OCI-LY1 (cell line): ENCODE results near the gene UNC5A.

Source experiments
- H2AFZ ChIP-seq: fragments of 200-600 bp; sonication (generic), shearing (Covaris generic); 2 replicates; pipeline ENCODE4 v1.6.0; 2014; ENCODE audit warnings: antibody characterized with exemption, mild to moderate bottlenecking, low read length
- H3F3A ChIP-seq: fragments of 200-600 bp; sonication (generic), shearing (Covaris generic); 2 replicates; pipeline ENCODE4 v1.6.0; 2014; ENCODE audit warnings: mild to moderate bottlenecking, antibody characterized with exemption, low read length, moderate library complexity; ENCODE audit not compliant: insufficient read depth
- H3K27ac ChIP-seq: fragments of 200-600 bp; sonication (generic); 2 replicates; pipeline ENCODE4 v1.5.1; 2014; ENCODE audit warnings: low read length, mixed run types, mild to moderate bottlenecking, low read depth; ENCODE audit not compliant: poor library complexity, severe bottlenecking
- H3K27me3 ChIP-seq: fragments of 200-600 bp; sonication (generic); 2 replicates; pipeline ENCODE4 v1.6.0; 2014; ENCODE audit warnings: antibody characterized with exemption, mild to moderate bottlenecking, low read length, moderate library complexity; ENCODE audit not compliant: insufficient read depth
- H3K36me3 ChIP-seq: fragments of 200-600 bp; sonication (generic); 2 replicates; pipeline ENCODE4 v1.6.1; 2014; ENCODE audit warnings: mild to moderate bottlenecking, antibody characterized with exemption, low read length, moderate library complexity, mixed read lengths; ENCODE audit not compliant: insufficient read depth
- H3K4me1 ChIP-seq: fragments of 200-600 bp; sonication (generic); 2 replicates; pipeline ENCODE4 v1.5.1; 2014; ENCODE audit warnings: mild to moderate bottlenecking, low read length, moderate library complexity; ENCODE audit not compliant: insufficient read depth, severe bottlenecking
- H3K4me2 ChIP-seq: fragments of 200-600 bp; sonication (generic), shearing (Covaris generic); 2 replicates; pipeline ENCODE4 v1.6.1; 2014; ENCODE audit warnings: low read length
- H3K4me3 ChIP-seq: fragments of 200-600 bp; sonication (generic); 2 replicates; pipeline ENCODE4 v1.5.1; 2014; ENCODE audit warnings: low read length, low read depth, mild to moderate bottlenecking, mixed read lengths; ENCODE audit not compliant: poor library complexity, severe bottlenecking
- H3K79me2 ChIP-seq: fragments of 200-600 bp; shearing (Covaris generic); 2 replicates; pipeline ENCODE4 v1.6.1; 2016; ENCODE audit warnings: mixed run types, low read length, mixed read lengths; ENCODE audit not compliant: insufficient read depth
- H3K9ac ChIP-seq: fragments of 200-600 bp; sonication (generic), shearing (Covaris generic); 2 replicates; pipeline ENCODE4 v1.6.1; 2014; ENCODE audit warnings: mild to moderate bottlenecking, low read length, mixed read lengths
- H3K9me2 ChIP-seq: fragments of 200-600 bp; sonication (generic), shearing (Covaris generic); 2 replicates; pipeline ENCODE4 v1.6.1; 2014; ENCODE audit warnings: low read depth, mild to moderate bottlenecking, low read length, mixed read lengths
- H3K9me3 ChIP-seq: fragments of 200-600 bp; shearing (Covaris generic); 2 replicates; pipeline ENCODE4 v1.6.1; 2014; ENCODE audit warnings: low read length, mixed read lengths
- H4K20me1 ChIP-seq: fragments of 200-600 bp; sonication (generic), shearing (Covaris generic); 2 replicates; pipeline ENCODE4 v1.6.0; 2016; ENCODE audit warnings: mild to moderate bottlenecking, low read length; ENCODE audit not compliant: insufficient read depth
- CTCF ChIP-seq: fragments of 200-600 bp; sonication (generic), shearing (Covaris generic); IDR thresholded peaks from 2 replicates; pipeline ENCODE4 v1.5.1; 2017; ENCODE audit warnings: mild to moderate bottlenecking, antibody characterized with exemption, low read length, moderate library complexity, mixed read lengths
- EZH2 ChIP-seq: fragments of 200-600 bp; sonication (generic), shearing (Covaris generic); IDR thresholded peaks from 2 replicates; pipeline ENCODE4 v1.8.0; 2017; ENCODE audit warnings: borderline replicate concordance, mixed run types, mild to moderate bottlenecking, antibody characterized with exemption, low read length, moderate library complexity, mixed read lengths

Gene UNC5A

GRCh38 chr5:176800024-176800423 lies 10.3 kb upstream of the UNC5A start:
- H3K4me2 ChIP-seq: no peak overlapping the region
- TF ChIP-seq EZH2 (no peak), CTCF (no peak)
- no peaks in the 10 kb centered on the region for H4K20me1 ChIP-seq
- H3K27me3 ChIP-seq: no peaks in the 10 kb centered on the region
- H3K9ac ChIP-seq: no peak overlapping the region
- H3K4me3 ChIP-seq: no peak overlapping the region
- no peak overlapping the region for H2AFZ ChIP-seq
- no peaks in the 10 kb centered on the region for H3K36me3 ChIP-seq
- H3K9me3 ChIP-seq: no peaks in the 10 kb centered on the region
- no peaks in the 10 kb centered on the region for H3K9me2 ChIP-seq
- no peaks in the 10 kb centered on the region for H3F3A ChIP-seq
- no peak overlapping the region for H3K27ac ChIP-seq
- no peaks in the 10 kb centered on the region for H3K4me1 ChIP-seq
- no peaks in the 10 kb centered on the region for H3K79me2 ChIP-seq

DNA sequence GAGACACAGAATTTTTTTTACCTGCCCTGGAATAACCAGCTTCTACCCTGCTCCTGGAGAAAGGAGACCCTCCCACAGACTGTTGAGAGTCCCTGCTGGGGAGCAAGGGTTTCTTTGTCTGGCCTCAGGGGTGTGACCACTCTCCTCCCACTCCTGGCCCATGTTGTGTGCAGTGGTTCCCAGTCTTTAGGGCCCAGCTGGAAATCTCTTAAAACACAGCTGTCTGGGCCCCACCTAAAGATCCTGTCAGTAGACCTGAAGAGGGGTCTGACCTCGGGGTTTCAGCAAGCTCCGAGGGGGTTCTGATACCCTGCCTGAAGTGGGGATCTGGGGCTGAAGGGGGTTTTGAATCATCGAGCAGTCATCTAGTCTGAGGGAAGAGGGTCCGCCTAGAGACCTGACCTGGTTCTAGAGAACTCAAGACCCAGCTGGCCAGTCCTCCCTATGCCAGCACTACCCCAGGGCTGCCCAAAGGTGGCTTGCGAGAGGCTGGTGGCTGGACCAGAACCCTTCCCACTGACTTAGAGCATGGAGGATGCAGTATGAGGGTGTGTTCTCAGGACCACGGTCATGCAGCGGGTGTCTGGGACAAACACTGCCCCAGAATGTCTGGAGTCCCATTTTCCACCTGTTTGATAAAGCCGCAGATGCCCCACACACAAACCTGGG lies 8.1 kb upstream of the UNC5A start:
- TF ChIP-seq EZH2 (no peak), CTCF (no peak)
- no peak overlapping the region for H3K4me3 ChIP-seq

GRCh38 chr5:176803068-176803942 lies 7.1 kb upstream of the UNC5A start:
- Histone ChIP-seq H2AFZ (no peak overlapping the region), H4K20me1 (no peaks in the 10 kb centered on the region), H3K36me3 (no peaks in the 10 kb centered on the region), H3K27ac (no peak overlapping the region), H3K9me3 (no peaks in the 10 kb centered on the region), H3K27me3 (no peaks in the 10 kb centered on the region), H3K4me2 (no peak overlapping the region), H3K4me3 (no peak overlapping the region), H3K79me2 (no peaks in the 10 kb centered on the region), H3F3A (no peaks in the 10 kb centered on the region), H3K9ac (no peak overlapping the region), H3K9me2 (no peaks in the 10 kb centered on the region), H3K4me1 (no peaks in the 10 kb centered on the region)
- TF ChIP-seq CTCF (no peak), EZH2 (no peak)

More for the DNA sequence above, 8.1 kb upstream of the UNC5A start:
- Histone ChIP-seq H3K27ac (no peak overlapping the region), H3K9ac (no peak overlapping the region), H3K4me2 (no peak overlapping the region), H3F3A (no peaks in the 10 kb centered on the region), H3K27me3 (no peaks in the 10 kb centered on the region), H3K36me3 (no peaks in the 10 kb centered on the region), H4K20me1 (no peaks in the 10 kb centered on the region), H3K9me2 (no peaks in the 10 kb centered on the region), H3K4me1 (no peaks in the 10 kb centered on the region), H2AFZ (no peak overlapping the region), H3K9me3 (no peaks in the 10 kb centered on the region), H3K79me2 (no peaks in the 10 kb centered on the region)
